CD4-positive, alpha-beta T cell treated with Interleukin-4 for 1 hour (primary cell): Measurements from ENCODE around the gene PID1.

Experiments used
- DNase-seq, 2 donors: peaks; one replicate each; pipeline ENCODE4 v3.0.0-alpha.2; 2020 to 2022

PID1 gene

DNA sequence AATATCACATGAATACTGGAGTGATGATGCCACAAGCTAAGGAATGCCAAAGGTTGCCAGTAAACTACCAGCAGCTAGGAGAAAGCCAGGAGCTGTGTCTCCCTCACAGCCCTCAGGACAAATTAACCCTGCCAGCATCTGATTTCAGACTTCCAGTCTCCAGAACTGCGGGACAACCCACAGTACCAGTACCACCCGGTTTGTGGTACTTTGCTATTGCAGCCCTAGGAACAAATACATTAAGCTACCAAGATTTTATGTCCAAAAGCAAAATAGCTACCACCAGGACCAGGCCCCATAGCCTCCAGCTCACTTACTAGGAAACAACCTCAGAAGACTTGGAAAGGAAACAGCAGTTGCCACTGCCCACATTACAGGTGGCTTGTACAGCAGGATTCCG, 10.0 kb downstream of the PID1 start:
- DNase-seq = no peak

DNA sequence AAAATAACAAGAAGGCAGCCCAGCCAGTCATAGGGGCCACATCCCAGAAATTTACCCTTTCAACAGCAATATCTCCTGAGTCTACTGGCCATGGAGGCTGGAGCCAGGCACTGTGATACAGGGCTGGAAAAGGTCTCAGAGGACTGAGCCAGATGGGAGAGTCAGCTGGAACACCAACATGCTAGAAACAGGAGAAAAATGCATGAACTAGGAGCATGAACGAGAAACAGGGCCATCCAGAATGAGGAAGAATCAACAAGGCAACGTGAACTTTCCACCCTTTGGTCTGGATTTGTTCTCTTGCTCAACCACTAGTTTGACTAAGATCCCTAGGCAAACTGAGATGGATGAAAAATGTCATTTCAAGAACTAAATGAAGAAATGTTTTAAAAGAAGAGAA, 13.1 kb downstream of the PID1 start:
- no peak for DNase-seq

GRCh38 chr2:229256376-229256775, 14.7 kb downstream of the PID1 start:
- DNase-seq = no peak

DNA sequence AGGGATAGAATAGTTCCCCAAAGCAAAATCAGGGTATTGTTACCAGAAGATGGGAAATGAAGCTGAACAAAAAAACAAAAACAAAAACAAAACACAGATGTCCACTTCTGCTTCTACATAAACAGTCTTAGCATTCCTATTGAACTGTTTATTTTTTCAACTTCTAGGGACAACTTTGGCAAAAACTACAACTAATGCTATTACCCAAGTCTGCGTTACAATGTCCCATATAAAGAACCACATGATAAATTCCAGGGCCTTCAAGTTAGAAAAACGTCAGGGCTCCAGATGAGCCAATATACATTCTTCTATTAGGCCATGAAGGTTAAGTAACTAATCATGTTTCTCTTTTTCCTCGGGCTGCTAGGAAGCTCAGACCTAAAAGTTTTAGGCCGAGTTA, 16.9 kb downstream of the PID1 start:
- no peak for DNase-seq

- no peak for DNase-seq
Measured at GRCh38 chr2:229252996-229253395, 18.1 kb downstream of the PID1 start.

DNA sequence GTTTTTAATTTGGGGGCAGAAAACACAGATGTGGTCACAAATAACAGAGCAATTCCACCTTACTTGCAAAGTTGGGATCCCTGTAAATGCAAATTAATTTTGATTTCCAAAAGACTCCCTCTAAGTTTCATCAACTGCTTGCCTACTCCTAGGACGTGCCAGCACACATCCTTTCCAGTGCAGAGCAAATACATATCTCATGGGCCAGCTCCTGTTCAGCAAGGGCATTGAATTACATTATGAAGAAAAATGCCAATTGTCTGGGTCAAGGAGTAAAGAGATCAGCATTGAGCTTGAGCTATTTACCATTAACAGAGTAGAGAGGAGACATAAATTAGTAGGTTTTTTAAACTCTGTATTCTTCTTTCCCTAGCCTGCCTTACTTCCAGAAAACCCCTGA, 18.8 kb downstream of the PID1 start:
- DNase-seq = no peak

GRCh38 chr2:229249536-229249935, 21.6 kb downstream of the PID1 start:
- DNase-seq = no peak

DNA sequence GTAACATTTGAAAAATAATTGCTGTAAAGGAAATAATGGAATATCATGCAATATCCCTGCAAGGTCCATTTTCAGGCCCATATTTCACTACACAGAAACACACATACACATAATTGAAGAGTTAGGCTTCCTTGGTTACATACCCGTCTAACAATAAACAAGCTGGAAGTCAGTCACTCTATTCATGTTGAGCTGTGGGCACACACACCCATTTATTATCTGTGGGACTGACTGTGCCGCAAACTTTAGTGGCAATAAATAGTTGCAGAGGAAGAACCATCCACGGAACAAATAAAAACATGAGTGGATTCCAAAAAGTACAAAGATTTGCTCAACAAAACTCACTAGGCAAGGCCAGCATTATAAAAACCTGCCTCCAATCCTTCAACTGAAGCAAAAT, 24.8 kb downstream of the PID1 start:
- no peak for DNase-seq

DNA sequence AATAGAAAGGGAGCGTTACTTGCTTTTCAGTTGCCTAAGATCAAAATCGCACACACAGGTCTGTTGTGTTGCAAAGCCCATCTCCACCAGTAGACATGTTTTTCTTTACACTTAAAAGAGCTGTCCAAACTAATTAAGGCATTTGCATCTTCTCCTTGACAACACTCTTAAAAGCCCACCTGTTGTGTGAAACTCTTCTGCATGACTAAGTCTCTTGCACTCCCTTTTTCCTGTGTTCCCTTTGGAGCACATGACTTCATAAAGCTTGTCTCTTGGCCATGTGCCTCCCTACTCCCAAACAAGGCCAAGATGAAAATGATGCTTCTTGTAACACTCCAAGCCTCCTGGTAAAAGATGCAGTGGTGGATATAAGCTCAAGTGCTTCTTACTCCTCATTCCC, 26.1 kb downstream of the PID1 start:
- no peak for DNase-seq

DNA sequence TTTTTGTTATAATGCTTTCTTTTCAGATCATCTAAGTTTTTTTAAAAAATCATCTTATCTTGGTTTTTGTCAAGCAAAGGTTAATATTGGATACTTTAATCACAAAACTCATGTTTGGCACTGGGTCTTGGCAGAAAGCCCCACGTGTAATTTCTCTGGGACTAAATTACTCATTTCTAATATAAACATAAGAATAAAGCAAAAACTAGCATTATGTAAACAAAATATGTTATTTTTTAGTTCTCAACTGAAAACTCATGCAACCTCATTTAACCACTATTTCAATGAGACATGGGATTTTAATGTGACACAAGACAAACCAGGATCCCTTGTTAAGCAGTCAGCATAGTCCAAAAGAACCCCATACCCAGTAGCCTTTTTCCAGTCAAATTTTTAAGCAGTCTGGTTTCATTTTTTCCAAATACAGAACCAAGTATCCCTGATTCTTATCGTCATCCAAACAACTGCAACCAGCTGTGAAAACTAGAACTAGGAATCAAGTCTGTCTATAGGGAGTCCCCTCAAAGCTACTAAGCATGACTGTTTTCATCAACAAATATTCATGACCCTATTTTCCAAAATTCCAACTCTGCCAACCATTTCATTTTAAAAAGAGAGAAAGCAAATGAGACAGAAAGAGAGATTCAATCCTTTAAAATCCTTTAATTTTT, 27.1 kb downstream of the PID1 start:
- no peak for DNase-seq

- DNase-seq = no peak
Measured at GRCh38 chr2:229240984-229241491, 30.0 kb downstream of the PID1 start.

- no peak for DNase-seq
Measured at GRCh38 chr2:229239021-229239420, 32.1 kb downstream of the PID1 start.

DNA sequence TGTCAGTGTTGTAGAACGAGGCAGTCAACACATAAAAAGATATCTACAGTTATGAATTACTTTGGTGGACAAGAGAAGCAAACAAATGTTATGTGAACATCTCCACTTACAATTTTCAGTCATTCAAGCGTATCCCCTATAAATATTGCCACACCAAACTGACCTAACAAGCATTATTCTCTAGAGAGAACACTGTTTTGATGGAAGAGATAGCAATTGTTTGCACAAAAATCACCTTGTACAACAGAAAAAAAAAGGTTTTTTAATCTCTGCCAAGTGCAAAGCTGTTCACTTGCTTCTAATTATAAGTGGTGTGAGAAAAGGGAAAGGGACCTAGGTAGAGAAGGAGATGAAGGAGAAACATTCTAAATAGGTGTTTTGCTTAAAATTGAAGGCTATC, 33.8 kb downstream of the PID1 start:
- DNase-seq = no peak

- no peak for DNase-seq
Measured at GRCh38 chr2:229235131-229235914, 35.8 kb downstream of the PID1 start.

- no peak for DNase-seq
Measured at GRCh38 chr2:229231885-229232284, 39.2 kb downstream of the PID1 start.

GRCh38 chr2:229231328-229231868, 39.7 kb downstream of the PID1 start:
- DNase-seq = no peak

- no peak for DNase-seq
Measured at GRCh38 chr2:229230911-229231310, 40.2 kb downstream of the PID1 start.

DNA sequence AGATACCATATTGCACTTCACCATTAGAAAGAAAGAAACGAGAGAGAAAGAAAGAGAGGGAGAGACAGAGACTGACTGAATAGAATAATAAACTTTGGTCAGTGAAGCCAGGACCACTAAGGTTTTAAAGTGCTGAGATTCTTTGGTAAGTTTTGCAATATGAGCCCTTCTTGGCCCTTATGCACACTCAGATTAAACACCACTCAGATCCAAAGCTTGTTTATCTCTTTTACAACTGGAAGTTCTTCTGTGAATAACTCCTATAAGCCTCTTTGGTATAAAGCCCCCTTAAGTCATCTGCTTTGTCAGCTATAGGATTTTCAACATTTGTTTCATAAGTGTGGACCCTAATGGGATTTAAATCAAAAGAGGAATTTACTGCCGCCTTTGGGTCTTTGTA, 40.8 kb downstream of the PID1 start:
- DNase-seq = no peak

DNA sequence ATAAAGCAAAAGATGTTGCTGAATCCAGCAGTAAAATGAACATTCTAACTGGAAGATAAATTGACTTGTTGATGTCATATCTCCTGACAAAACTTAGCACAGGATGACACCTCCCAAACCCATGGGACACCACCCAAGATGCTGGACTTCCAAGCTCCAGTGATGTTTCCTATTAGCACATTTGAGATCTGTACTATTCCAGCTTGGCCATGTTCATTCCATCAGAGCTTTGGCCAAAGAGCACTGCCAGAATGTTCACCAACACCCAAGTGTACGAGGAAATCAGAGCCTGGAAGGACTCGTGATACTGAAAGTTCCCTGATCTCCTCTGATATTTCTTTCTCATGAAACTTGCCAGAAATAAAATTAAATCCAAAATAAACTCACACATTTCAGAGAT, 44.7 kb downstream of the PID1 start:
- no peak for DNase-seq

DNA sequence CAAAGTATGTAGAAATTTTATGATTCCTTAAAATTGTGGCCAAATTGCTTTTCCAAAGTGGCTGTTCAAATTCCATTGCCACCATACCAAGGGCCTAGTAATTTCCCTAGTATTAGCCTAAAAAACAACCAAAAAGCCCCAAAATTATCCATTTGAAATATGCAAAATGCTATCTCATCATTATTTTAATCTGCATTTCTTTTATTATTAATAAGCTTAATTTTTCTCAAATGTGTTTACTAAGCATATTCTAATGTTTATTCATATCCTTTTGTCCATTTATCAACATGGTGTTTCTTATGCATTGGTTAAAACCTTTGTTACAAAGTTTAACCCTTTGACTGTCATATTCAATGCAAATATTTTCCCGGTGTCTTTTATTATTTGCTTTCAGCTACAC, 48.0 kb downstream of the PID1 start:
- no peak for DNase-seq

- no peak for DNase-seq
Measured at GRCh38 chr2:229221641-229222040, 49.4 kb downstream of the PID1 start.

GRCh38 chr2:229220254-229220653, 50.8 kb downstream of the PID1 start:
- DNase-seq = no peak

DNA sequence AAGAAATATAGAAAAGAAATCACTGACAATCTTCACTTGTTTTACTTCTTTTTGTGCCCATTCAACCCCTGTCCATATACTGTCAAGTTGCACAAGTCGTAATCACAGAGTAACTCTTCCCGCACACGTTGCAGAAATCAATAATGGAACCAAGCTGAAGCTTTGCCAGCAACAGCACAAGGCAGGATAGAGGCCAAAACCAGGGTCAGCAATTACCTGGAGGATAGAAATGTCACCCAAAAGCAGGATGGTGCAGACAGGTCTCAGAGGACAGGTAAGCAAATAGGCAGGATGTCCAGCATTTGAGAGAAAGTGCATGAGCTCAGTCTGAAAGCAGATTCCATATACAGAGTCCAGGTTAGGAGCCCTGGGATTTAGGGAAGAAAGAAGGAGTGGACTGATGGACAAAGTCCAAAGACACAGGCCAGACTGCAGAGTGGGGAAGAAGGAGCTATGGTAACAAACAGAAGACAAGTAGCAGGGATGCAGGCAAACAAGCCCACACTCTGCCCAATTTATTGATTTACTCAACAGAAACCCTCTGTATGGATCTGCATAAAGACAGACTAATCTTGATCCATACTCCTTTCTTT, 52.7 kb downstream of the PID1 start:
- no peak for DNase-seq

- DNase-seq = no peak
Measured at GRCh38 chr2:229212241-229212640, 58.8 kb downstream of the PID1 start.
